ENCODE measurements around the gene PRKAA1.
"Not testable (repeated sequence)": the region's sequence is repeated elsewhere in the genome, so short reads cannot be mapped to it uniquely, and the experiment has no call there.

PRKAA1 gene

DNA sequence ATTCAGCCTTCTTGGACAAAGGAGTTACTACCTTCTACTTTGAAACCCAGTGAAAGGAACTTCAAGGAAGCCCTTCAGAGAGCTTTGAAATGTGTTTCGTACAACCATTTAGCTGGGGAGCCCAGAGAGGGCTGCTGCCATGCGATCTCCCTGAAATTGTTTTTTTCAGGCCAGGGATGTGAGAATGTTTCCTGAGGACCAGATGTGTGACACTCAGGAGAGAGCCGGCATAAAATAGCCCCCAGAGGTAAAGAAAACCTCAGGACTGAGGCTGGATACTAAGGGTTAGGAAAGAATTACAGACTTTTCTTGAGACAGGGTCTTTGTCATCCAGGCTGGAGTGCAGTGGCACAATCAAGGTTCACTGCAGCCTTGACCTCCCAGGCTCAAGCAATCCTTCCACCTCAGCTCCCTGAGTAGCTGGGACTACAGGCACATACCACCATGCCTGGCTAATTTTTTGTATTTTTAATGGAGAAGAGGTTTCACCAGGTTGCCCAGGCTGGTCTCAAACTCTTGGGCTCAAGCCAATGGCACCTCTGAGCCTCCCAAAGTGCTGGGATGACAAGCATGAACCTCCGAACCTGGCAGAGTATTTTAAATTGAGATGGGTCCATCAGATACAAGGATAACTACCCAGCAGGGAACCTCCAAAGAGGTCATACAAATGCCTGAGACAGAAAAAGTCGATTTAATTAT is 28.5 kb upstream of the PRKAA1 start:
- H3K4me3 ChIP-seq (ENCODE audit: low read depth, low read length): no peak overlapping the region

DNA sequence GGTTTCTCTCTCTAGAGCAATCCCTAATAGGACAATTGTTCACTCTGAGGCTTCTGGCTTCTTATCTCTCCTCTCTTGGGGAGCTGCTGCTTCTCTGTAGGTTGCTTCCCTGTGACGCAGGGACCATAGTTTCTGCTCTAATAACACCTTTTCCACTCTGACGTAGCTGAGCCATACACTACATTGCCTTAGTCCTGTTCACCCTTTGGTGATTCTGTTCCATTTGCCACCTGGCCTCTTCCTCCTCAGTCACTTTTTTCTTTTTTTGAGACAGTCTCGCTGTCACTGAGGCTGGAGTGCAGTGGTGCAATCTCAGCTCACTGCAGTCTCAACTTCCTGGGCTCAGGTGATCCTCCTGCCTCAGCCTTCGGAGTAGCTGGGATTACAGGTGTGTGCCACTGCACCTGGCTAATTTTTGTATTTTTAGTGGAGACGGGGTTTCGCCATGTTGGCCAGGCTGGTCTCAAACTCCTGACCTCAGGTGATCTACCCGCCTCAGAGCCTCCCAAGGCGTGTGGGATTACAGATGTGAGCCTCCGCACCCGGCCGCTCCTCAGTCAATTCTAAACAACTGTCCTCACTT is 27.4 kb upstream of the PRKAA1 start:
- not testable (repeated sequence) for H3K4me3 ChIP-seq (ENCODE audit: low read depth, low read length)

DNA sequence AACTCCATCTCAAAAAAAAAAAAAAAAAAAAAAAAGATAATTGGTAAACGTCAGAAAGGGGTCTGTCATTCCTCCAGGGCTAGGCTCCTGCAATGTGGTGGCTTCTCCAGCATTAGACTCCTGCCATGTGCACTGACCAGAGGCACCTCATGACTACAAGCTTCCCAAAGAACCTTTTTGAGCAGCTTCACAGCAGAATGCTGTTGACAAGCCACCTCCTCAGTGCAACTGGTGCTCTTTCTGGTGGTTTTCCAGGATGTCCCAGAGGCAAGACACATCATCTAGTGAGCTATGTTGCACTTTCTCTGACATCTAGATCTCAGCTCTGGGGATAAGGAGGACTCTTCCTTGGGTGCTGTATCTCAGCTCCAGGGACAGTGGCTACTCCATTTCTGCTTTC is 25.3 kb upstream of the PRKAA1 start:
- no peak overlapping the region for H3K4me3 ChIP-seq (ENCODE audit: low read depth, low read length)

DNA sequence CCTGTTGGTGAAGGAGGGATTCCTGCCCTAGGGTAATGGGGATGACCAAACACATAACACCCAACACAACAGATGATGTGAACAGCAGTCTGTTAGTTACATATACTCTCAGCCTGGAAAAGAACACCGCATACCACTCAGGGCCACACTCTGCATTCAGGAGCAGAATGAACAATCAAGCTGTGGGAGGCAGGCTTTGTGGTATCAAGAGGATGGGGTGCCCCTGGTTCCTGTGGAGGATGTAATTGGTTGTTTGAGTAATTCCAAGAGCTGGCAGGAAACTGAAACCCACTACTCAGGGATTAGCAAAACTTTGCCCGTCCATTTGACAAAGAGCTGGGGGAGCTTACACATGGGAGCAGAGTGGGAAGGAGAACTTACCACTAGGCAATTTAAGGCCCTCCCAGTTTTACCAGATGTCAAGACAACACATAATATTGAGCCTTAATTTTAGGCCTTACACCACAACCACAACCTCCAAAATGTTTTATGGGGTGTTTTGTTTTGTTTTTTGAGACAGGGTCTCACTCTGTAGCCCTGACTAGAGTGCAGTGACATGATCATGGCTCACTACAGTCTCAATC is 15.6 kb upstream of the PRKAA1 start:
- no peak overlapping the region for H3K4me3 ChIP-seq (ENCODE audit: low read depth, low read length)

DNA sequence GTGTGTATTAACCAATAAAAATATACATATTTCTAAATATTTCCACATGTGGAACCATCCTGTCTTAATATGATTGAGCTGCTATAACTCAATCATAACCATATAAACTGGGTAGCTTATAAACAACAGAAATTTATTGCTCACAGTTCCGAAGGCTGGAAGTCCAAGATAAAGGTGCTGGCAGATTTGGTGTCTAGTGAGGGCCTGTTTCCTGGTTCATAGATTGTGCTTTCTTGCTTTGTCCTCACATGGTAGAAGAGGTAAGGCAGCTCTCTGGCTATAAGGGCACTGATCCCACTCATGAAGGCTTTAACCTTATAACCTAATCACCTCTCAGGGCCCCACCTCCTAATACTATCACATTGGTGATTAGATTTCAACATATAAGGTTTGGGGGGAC is 14.0 kb upstream of the PRKAA1 start:
- no peak overlapping the region for H3K4me3 ChIP-seq (ENCODE audit: low read depth, low read length)

DNA sequence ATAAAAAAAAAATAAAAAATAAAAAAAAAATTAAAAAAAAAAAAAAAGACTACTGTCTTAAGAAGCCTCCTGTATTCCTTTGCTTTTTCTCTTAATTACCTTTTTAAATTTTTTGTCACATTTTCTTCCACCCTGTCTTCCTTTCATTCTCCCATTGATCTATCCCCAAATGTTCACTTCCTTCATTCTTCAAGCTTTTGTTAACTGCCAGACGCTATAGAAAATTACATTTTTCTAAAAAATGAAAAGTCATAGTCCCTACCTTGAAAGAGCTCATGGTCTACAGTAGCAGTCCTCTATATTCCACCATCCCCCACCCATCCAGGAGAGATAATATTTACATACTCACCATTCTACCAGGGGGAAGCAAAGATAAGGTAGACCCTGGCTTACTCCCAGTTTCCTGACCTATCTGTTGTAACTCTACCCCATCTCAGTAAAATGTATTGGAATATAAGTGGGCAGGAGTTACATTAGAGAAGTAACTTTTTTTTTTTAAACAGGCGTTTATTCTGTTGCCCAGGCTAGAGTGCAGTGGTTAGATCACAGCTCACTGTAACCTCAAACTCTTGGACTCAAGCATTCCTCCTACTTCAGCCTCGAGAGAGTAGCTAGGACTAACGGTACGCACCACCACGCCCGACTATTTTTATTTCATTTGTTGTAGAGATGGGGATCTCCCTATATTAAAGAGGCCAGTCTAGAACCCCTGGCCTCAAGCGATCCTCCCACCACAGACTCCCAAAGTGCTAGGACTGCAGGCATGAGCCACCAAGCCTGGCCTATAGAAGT is 3.8 kb upstream of the PRKAA1 start:
- H3K4me3 ChIP-seq (ENCODE audit: low read depth, low read length): no peak overlapping the region

DNA sequence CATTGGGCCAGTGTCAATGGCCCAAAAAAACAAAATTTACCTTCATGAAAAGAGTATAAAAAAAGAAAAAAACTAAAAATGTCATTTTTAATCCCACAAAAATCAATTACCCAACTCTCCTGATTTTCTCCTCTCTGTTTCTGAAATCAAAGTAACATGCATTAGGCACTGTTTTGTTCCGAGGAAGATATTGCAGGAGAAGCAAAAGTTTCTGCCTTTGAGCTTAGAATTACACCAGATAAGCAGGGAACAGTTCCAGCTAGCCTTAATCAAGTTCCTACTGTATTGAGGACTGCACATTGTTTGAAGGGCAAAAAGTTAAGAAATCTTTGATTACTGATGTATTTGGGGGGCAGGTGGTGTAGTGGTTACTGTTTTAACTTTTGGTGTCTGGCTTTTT is 1.1 kb upstream of the PRKAA1 start:
- H3K4me3 ChIP-seq (ENCODE audit: low read depth, low read length): no peak overlapping the region

DNA sequence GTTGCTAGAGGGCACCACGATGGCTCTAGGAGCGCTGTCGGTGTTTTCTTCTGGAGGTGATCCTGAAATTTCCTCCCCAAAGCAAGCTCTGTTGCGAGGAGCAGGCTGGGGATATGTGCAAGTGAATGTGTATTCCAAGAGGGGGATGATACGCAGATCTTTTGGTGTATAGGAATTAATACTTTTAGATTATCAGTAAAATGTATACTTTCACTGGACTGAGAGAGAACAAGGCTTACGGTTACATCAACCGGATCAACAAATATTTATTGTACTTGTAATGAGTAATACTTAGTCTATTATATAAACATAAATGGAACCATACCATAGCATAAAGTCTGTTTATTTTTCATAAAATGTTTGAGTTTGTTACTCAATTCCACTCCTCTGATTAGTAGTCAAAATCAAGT is 632 bp upstream of the PRKAA1 start:
- H3K4me3 ChIP-seq (ENCODE audit: low read depth, low read length): peak overlapping the region; percentile 77

DNA sequence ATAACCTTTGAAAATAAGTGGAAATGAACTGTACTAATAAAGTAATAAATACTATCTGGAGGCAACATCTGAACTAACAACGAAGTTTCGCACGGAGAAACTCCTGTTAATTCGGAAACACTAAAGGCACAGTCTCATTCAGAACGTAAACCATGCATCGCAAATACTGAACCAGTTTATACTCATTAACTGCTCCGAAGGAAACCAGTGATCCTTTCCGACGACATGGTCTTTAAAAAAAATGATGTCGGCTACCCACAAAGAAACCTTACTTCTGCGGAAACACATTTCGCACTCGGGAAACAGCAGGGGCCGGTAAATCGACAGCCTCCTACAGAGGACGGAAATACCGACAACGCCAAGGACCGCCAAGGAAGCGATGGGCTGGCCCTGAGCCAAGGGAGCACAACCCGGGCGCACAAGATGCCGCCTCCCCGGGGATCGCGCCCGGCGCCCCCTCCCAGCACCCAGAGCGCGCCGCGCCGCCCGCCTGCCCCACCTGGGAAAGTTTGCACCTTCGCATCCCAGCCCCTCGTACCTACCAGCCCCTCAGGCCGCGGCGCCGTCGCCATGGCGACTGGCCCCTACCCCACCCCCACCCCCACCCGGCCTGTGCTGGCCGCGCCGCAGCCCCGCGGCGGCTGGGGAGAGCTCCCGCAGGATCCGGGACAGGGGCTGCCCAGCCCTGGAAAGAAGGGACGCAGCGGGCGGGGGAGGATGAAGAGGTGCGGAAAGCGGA is 732 bp downstream of the PRKAA1 start:
- H3K4me3 ChIP-seq (ENCODE audit: low read depth, low read length): peak overlapping the region; percentile 74

DNA sequence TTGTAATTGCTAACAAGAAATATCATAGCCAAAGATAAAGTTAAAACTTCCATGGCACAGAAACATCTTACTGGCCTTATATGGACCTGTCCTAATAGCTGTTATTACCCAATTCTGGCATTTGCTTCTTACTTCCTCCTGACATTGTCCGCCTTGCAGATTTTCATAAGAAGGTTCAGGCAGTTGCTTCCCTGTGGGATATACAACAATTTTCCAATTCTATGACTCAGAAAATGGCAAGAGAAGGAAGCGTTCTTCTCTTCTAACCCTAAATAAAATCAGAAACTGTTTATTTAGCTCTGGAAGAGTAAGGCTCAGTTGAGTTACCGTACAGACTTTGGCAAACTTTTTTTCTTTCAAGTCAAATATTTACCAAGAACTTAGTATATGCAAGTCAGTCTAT is 1.7 kb downstream of the PRKAA1 start:
- peak overlapping the region; percentile 74 for H3K4me3 ChIP-seq (ENCODE audit: low read depth, low read length)

DNA sequence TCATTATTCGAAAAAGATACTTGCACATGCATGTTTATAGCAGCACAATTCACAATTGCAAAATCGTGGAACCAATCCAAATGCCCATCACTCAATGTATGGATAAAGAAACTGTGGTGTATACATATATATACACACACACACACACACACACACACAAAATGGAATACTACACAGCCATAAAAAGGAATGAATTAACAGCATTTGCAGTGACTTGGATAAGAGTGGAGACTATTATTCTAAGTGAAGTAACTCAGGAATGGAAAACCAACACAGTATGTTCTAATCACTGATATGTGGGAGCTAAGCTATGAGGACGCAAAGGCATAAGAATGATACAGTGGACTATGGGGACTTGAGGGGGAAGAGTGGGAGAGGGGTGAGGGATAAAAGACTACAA is 3.3 kb downstream of the PRKAA1 start:
- H3K4me3 ChIP-seq (ENCODE audit: low read depth, low read length): not testable (repeated sequence)

DNA sequence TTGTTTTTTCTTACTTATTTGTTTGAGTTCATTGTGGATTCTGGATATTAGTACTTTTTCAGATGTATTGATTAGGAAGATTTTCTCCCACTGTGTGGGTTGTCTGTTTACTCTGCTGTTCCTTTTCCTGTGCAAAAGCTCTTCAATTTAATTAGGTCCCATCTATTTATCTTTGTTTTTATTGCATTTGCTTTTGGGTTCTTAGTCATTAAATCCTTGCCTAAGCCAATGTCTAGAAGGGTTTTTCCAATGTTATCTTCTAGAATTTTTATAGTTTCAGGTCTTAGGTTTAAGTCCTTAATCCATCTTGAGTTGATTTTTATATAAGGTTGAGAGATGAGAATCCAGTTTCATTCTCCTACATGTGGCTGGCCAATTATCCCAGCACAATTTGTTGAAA is 3.8 kb downstream of the PRKAA1 start:
- H3K4me3 ChIP-seq (ENCODE audit: low read depth, low read length): not testable (repeated sequence)

DNA sequence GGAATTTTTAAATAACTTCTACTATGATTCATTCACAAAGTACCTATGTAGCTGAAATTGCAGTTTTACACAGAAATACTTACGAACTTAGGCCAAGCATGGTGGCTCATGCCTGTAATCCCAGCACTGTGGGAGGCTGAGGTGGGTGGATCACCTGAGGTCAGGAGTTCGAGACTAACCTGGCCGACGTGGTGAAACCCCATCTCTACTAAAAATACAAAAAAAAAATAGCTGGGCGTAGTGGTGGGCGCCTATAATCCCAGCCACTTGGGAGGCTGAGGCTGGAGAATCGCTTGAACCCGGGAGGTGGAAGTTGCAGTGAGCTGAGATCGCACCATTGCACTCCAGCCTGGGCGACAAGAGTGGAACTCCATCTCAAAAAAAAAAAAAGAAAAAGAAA is 5.5 kb downstream of the PRKAA1 start:
- H3K4me3 ChIP-seq (ENCODE audit: low read depth, low read length): not testable (repeated sequence)

DNA sequence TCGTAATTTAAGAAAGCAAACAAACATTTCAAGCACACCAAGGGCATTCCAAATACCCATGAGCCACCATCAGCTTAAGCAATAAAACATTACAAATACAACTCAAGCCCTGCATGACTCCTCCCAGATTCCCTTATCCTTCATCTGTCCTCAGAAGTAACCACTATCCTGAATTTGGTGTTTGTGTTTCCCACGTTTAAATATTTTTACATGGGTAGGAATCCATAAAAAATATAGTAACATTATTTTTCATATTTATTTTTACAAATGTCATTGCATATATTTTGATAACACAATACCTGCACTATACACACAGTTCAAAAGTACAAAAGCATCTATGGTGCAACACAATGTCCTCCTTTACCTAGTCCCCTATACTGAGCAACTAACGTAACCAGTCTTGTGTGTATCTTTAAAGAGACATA is 6.4 kb downstream of the PRKAA1 start:
- no peak overlapping the region for H3K4me3 ChIP-seq (ENCODE audit: low read depth, low read length)

DNA sequence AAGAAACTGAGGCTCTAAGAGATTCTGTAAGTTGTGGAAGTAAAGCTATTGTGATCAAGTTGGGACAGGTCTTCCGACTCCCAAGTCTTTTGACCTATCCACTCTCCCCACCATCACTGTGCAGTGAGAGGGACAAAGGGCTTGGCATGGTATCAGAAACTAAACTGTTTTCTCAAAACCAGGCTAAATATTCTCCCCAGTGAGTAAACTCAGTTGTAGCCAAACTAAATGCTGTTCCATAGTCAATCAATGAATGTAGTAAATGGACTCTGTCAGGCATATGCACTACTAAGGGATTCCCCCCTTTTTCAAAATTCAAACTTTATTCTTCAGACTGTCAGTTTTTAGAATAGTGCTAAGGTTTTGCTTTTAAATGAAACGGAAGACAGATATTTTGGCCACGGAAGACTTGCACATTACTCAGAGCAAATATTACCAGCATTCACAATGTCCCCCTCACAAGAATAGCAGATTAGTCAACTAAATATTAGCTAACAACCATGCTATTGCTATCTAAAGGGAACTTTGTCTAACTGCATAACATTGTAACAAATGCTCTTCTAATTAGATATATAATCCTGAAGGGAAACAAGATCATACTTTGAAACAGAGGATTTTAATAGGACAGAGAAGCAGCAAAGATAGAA is 7.1 kb downstream of the PRKAA1 start:
- H3K4me3 ChIP-seq (ENCODE audit: low read depth, low read length): no peak overlapping the region

DNA sequence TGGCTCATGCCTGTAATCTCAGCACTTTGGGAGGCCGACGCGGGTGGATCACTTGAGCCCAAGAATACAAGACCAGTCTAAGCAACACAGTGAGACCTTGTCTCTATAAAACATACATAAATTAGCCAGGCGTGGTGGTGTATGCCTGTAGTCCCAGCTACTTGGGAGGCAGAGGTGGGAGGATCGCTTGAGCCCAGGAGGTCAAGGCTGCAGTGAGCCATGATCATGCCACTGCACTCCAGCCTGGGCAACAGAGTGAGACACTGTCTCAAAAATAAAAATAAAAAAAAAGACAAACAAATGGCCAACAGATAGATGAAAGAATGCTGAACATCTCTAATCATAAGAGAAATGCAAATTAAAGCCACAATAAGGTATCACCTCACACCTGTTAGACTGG is 9.2 kb downstream of the PRKAA1 start:
- not testable (repeated sequence) for H3K4me3 ChIP-seq (ENCODE audit: low read depth, low read length)

DNA sequence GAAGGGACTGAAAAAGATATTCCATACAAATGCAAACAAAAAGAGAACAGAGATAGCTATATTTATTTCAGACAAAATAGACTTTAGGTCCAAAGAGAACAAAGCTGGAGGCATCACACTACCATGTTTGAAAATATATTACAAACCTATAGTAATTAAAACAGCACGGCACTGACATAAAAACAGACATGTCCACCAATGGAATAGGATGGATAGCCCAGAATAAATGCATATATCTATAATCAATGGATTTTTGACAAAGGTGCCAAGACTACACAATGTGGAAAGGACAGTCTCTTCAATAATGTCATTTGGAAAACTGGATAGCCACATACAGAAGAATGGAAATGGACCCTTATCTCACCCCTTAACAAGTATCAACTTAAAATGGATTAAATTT is 10.2 kb downstream of the PRKAA1 start:
- no peak overlapping the region for H3K4me3 ChIP-seq (ENCODE audit: low read depth, low read length)

DNA sequence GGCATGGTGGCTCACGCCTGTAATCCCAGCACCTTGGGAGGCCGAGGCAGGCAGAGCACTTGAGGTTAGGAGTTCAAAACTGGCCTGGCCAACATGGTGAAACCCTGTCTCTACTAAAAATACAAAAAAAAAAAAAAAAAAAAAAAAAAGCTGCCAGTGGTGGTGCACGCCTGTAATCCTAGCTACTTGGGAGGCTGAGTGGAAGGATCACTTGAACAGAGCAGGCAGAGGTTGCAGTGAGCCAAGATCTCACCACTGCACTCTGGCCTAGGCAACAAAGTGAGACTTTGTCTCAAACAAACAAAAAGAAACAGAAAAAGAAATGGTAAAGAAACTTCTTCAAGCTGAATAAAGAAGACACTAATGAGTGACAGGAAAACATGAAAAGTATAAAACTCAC is 11.5 kb downstream of the PRKAA1 start:
- H3K4me3 ChIP-seq (ENCODE audit: low read depth, low read length): not testable (repeated sequence)

DNA sequence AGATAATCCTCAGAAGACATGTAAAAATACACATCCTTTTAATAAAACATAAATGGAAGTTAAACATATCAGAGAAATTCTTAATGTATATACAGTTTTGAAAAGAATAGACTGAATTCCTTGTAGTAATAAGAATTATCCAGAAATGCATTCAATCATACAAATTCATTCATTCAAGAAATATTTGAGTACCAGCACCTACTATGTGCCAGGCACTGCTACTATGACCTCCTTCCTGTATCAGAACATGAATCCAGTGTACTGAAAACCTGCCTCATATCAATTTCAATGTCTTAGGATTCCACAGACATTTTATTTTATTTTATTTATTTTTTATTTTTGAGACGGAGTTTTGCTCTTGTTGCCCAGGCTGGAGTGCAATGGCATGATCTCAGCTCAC is 13.3 kb downstream of the PRKAA1 start:
- no peak overlapping the region for H3K4me3 ChIP-seq (ENCODE audit: low read depth, low read length)

DNA sequence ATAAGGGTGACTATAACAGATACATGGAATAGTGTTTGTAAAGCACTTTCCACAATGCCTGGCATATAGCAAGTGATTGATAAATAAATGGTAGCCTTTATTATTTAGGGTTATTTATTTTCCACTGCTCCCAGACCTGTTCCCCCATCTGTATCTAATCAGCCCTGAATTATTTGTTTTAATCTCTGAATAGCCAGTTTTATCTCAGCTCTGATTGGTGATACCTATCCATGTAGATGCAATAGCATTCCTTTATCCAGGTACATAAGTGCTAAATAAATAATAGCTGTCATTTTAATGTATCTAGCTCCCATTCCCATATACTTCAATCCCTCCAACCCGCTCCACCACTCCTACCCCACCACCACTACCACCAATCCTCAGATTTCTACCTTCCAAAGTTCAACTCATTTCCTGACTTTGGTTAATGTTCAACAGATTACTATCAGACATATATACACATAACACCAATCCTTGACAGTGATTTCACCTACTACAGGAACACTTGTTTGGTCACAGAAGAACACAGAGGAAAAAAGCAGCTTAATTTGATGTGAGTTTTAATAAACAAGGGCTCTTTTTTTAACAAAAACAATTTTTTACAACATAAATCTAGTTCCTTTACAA is 14.0 kb downstream of the PRKAA1 start:
- H3K4me3 ChIP-seq (ENCODE audit: low read depth, low read length): no peak overlapping the region
